GM23338 (cell line): Measurements from ENCODE around the gene SELPLG. TPM values are rescaled to one million over a fixed set of nuclear protein-coding genes. Genes with fewer than 3 reads are reported as not detected.

Experiments
- ATAC-seq: fragments of 200-7000 bp; cut with Tn5 transposase; 3 replicates; pipeline ENCODE4 v1.9.1; 2020
- DNase-seq: peaks from one replicate; pipeline ENCODE4 v3.0.0-alpha.2; 2015; ENCODE audit warnings: low spot score
- H2AFZ ChIP-seq: fragments of 200-600 bp; sonication (generic); 2 replicates; pipeline ENCODE4 v1.8.0; 2016; ENCODE audit warnings: antibody characterized with exemption, mild to moderate bottlenecking, moderate library complexity
- H3F3A ChIP-seq: fragments of 200-600 bp; sonication (generic); replicated peaks from 2 replicates; pipeline ENCODE4 v1.8.0; 2017; ENCODE audit warnings: antibody characterized with exemption, mixed run types, low read depth
- H3K27ac ChIP-seq: fragments of 200-600 bp; sonication (generic); 2 replicates; pipeline ENCODE4 v1.6.1; 2016; ENCODE audit warnings: low read depth
- H3K27me3 ChIP-seq: fragments of 200-600 bp; sonication (generic); 2 replicates; pipeline ENCODE4 v1.8.0; 2016; ENCODE audit warnings: mild to moderate bottlenecking, mixed run types, moderate library complexity; ENCODE audit not compliant: insufficient read depth
- H3K36me3 ChIP-seq: fragments of 200-600 bp; sonication (generic); 2 replicates; pipeline ENCODE4 v1.8.0; 2016; ENCODE audit warnings: mild to moderate bottlenecking; ENCODE audit not compliant: insufficient read depth
- H3K4me1 ChIP-seq: fragments of 200-600 bp; sonication (generic); 2 replicates; pipeline ENCODE4 v1.8.0; 2016; ENCODE audit warnings: mild to moderate bottlenecking, moderate library complexity; ENCODE audit not compliant: insufficient read depth
- H3K4me2 ChIP-seq: fragments of 200-600 bp; sonication (generic); 2 replicates; pipeline ENCODE4 v1.7.1; 2017; ENCODE audit warnings: mixed run types
- H3K4me3 ChIP-seq: fragments of 200-600 bp; sonication (generic); 2 replicates; pipeline ENCODE4 v1.6.1; 2016; ENCODE audit warnings: mixed run types
- H3K79me2 ChIP-seq: fragments of 200-600 bp; sonication (generic); replicated peaks from 2 replicates; pipeline ENCODE4 v1.8.0; 2017; ENCODE audit warnings: mild to moderate bottlenecking; ENCODE audit not compliant: insufficient read depth
- H3K9me2 ChIP-seq: fragments of 200-600 bp; sonication (generic); 2 replicates; pipeline ENCODE4 v1.8.0; 2017; ENCODE audit not compliant: insufficient read depth
- H4K20me1 ChIP-seq: fragments of 200-600 bp; sonication (generic); replicated peaks from 2 replicates; pipeline ENCODE4 v1.8.0; 2017; ENCODE audit warnings: mild to moderate bottlenecking; ENCODE audit not compliant: insufficient read depth
- H3K27ac Mint-ChIP-seq: 2 replicates; pipeline ENCODE4 v1.8.0; 2020; ENCODE audit warnings: inconsistent platforms, mild to moderate bottlenecking, moderate library complexity, mixed read lengths
- H3K27me3 Mint-ChIP-seq: 3 replicates; pipeline ENCODE4 v1.8.0; 2022; ENCODE audit warnings: low read depth, mild to moderate bottlenecking, moderate library complexity, mixed read lengths, inconsistent platforms; ENCODE audit not compliant: insufficient read depth, poor library complexity
- H3K36me3 Mint-ChIP-seq: 3 replicates; pipeline ENCODE4 v1.8.0; 2021; ENCODE audit warnings: low read depth, mild to moderate bottlenecking, inconsistent platforms, moderate library complexity, mixed read lengths
- H3K4me1 Mint-ChIP-seq: 3 replicates; pipeline ENCODE4 v1.8.0; 2020; ENCODE audit warnings: mild to moderate bottlenecking, inconsistent platforms, mixed read lengths
- H3K4me3 Mint-ChIP-seq: 3 replicates; pipeline ENCODE4 v1.8.0; 2021; ENCODE audit warnings: moderate library complexity, mild to moderate bottlenecking, inconsistent platforms, mixed read lengths
- H3K9me3 Mint-ChIP-seq: 3 replicates; pipeline ENCODE4 v1.8.0; 2020; ENCODE audit warnings: moderate library complexity, mild to moderate bottlenecking, inconsistent platforms, mixed read lengths
- CREB1 ChIP-seq: fragments of 250-450 bp; sonication (Bioruptor Pico); IDR thresholded peaks from 2 replicates; pipeline ENCODE4 v1.5.0; 2020; ENCODE audit warnings: low read depth, mild to moderate bottlenecking, moderate library complexity
- EZH2 ChIP-seq: fragments of 200-600 bp; sonication (generic); IDR thresholded peaks from one replicate; pipeline ENCODE4 v1.8.0; 2017; ENCODE audit warnings: antibody characterized with exemption, mild to moderate bottlenecking, low read depth; ENCODE audit not compliant: unreplicated experiment
- EZH2phosphoT487 ChIP-seq: fragments of 200-600 bp; sonication (generic); IDR thresholded peaks from one replicate; pipeline ENCODE4 v1.8.1; 2018; ENCODE audit warnings: antibody characterized with exemption; ENCODE audit not compliant: unreplicated experiment
- POLR2AphosphoS5 ChIP-seq: IDR thresholded peaks from 2 replicates; pipeline ENCODE4 v1.6.1; 2016; ENCODE audit warnings: antibody characterized with exemption, low read depth
- STAT1 ChIP-seq: IDR thresholded peaks from one replicate; pipeline ENCODE4 v1.6.1; 2016; ENCODE audit warnings: antibody characterized with exemption; ENCODE audit not compliant: unreplicated experiment
- ZNF114 ChIP-seq: fragments of 250-450 bp; sonication (Bioruptor Pico); IDR thresholded peaks from 2 replicates; pipeline ENCODE4 v1.5.0; 2020; ENCODE audit warnings: mild to moderate bottlenecking, moderate library complexity
- ZNF331 ChIP-seq: fragments of 250-450 bp; sonication (Bioruptor Pico); IDR thresholded peaks from 2 replicates; pipeline ENCODE4 v1.5.0; 2020; ENCODE audit warnings: low read depth, mild to moderate bottlenecking, moderate library complexity
- polyA plus RNA-seq: library from polyadenylated mRNA; unstranded; fragments of >200 nt; fragmentation: Nextera tagmentation; extraction: Ambion mirVana; gene quantifications from 2 replicates; pipeline ENCODE4 v1.2.1, GENCODE V29; 2016
- total RNA-seq: library from RNA; depleted of rRNA; stranded (reverse); fragments of >200 nt; shearing (Covaris generic); gene quantifications from 2 replicates; pipeline ENCODE4 v1.2.3, GENCODE V29; 2014
- TF ChIP-seq, protein P1 (sequence below): fragments of 250-450 bp; sonication (Bioruptor Pico); IDR thresholded peaks from 2 replicates; pipeline ENCODE4 v1.5.0; 2020; ENCODE audit warnings: mild to moderate bottlenecking, moderate library complexity
- TF ChIP-seq, protein P2 (sequence below): IDR thresholded peaks from 2 replicates; pipeline ENCODE4 v1.6.1; 2016; ENCODE audit warnings: antibody characterized with exemption
- TF ChIP-seq, protein P3 (sequence below): IDR thresholded peaks from one replicate; pipeline ENCODE4 v1.6.1; 2018; ENCODE audit warnings: antibody characterized with exemption; ENCODE audit not compliant: unreplicated experiment

SELPLG gene
- total and polyA plus RNA-seq, 2 experiments from 2014 or later, result 0.16 to 0.56 TPM

DNA sequence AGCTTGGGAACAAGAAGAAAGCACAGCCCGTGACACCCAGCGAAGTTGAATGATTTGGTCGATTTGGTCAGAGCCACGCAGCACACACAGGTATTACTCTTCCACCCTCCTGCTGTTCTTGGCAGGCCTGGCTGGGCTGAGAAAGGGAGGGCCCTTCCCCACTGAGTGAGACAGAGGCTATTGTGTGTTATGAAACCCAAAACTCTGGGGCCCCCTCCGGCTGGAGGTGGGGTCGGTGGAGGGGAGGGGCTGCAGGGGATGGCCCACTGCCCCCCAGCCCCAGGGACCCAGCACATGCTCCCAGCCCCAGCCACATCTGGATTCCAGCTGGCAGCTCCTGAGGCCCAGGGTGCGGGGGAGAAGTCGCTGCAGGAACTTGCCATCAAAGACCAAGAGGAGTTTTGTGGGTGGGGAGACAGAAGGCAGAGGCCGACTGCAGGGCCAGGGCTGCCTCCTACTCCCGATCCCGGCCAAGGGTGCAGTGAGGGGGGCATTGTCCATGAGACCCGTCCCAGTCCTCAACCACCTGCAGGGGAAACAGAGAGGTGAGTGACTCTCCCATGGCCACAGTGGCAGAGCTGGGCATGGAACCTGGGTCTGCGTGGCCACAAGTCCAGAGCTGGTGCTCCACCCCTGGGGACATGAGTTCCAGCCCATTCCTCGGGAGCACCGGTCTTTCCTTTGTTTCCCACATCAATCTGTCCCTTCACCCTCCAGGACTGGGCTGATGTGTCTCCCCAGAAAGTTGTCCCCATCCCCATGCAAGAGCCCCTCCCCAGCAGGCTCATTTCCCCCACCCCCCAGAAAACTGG lies 44.5 kb downstream of the SELPLG start (continued):
- TF ChIP-seq, protein P1, sequence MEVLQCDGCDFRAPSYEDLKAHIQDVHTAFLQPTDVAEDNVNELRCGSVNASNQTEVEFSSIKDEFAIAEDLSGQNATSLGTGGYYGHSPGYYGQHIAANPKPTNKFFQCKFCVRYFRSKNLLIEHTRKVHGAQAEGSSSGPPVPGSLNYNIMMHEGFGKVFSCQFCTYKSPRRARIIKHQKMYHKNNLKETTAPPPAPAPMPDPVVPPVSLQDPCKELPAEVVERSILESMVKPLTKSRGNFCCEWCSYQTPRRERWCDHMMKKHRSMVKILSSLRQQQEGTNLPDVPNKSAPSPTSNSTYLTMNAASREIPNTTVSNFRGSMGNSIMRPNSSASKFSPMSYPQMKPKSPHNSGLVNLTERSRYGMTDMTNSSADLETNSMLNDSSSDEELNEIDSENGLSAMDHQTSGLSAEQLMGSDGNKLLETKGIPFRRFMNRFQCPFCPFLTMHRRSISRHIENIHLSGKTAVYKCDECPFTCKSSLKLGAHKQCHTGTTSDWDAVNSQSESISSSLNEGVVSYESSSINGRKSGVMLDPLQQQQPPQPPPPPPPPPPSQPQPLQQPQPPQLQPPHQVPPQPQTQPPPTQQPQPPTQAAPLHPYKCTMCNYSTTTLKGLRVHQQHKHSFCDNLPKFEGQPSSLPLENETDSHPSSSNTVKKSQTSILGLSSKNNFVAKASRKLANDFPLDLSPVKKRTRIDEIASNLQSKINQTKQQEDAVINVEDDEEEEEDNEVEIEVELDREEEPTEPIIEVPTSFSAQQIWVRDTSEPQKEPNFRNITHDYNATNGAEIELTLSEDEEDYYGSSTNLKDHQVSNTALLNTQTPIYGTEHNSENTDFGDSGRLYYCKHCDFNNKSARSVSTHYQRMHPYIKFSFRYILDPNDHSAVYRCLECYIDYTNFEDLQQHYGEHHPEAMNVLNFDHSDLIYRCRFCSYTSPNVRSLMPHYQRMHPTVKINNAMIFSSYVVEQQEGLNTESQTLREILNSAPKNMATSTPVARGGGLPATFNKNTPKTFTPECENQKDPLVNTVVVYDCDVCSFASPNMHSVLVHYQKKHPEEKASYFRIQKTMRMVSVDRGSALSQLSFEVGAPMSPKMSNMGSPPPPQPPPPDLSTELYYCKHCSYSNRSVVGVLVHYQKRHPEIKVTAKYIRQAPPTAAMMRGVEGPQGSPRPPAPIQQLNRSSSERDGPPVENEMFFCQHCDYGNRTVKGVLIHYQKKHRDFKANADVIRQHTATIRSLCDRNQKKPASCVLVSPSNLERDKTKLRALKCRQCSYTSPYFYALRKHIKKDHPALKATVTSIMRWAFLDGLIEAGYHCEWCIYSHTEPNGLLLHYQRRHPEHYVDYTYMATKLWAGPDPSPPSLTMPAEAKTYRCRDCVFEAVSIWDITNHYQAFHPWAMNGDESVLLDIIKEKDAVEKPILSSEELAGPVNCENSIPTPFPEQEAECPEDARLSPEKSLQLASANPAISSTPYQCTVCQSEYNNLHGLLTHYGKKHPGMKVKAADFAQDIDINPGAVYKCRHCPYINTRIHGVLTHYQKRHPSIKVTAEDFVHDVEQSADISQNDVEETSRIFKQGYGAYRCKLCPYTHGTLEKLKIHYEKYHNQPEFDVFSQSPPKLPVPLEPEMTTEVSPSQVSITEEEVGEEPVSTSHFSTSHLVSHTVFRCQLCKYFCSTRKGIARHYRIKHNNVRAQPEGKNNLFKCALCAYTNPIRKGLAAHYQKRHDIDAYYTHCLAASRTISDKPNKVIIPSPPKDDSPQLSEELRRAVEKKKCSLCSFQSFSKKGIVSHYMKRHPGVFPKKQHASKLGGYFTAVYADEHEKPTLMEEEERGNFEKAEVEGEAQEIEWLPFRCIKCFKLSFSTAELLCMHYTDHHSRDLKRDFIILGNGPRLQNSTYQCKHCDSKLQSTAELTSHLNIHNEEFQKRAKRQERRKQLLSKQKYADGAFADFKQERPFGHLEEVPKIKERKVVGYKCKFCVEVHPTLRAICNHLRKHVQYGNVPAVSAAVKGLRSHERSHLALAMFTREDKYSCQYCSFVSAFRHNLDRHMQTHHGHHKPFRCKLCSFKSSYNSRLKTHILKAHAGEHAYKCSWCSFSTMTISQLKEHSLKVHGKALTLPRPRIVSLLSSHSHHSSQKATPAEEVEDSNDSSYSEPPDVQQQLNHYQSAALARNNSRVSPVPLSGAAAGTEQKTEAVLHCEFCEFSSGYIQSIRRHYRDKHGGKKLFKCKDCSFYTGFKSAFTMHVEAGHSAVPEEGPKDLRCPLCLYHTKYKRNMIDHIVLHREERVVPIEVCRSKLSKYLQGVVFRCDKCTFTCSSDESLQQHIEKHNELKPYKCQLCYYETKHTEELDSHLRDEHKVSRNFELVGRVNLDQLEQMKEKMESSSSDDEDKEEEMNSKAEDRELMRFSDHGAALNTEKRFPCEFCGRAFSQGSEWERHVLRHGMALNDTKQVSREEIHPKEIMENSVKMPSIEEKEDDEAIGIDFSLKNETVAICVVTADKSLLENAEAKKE (CRISPR knock-in tag), result no peak
- no peak for TF ChIP-seq EZH2phosphoT487

DNA sequence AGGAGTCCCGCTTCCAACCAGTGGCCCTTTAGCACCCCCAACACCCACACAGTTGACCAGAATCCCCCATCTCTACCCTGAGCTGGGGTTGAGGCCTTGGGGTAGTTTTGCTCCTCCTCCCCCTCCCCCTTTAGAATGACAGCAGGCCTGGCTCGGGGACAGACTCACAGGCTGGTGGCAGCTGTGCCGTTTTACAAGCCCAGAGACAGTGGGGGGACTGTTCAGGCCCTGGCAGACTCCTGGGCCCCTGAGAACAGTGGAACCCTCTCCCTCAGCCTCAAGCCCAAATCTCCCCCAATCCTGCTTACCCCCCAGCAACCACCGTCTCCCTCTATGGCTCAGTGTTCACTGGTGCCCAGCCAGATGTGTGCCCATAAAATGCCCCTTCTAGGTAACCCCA lies 45.9 kb downstream of the SELPLG start:
- Mint-ChIP-seq H3K36me3 (no peaks in the 10 kb centered on the region), H3K9me3 (no peaks in the 10 kb centered on the region), H3K4me3 (no peak overlapping the region), H3K27ac (no peak overlapping the region), H3K27me3 (peaks cover 6% of the 10 kb centered on the region), H3K4me1 (peaks cover 22% of the 10 kb centered on the region)
- Histone ChIP-seq H3F3A (no peaks in the 10 kb centered on the region), H4K20me1 (no peaks in the 10 kb centered on the region), H3K79me2 (no peaks in the 10 kb centered on the region), H3K36me3 (no peaks in the 10 kb centered on the region), H3K4me3 (no peak overlapping the region), H3K27ac (no peak overlapping the region), H2AFZ (no peak overlapping the region), H3K4me1 (no peaks in the 10 kb centered on the region; the same call in 1 of the 2 replicates), H3K9me2 (no peaks in the 10 kb centered on the region), H3K27me3 (no peaks in the 10 kb centered on the region), H3K4me2 (no peak overlapping the region)
- DNase-seq (no peak), ATAC-seq (no peak)
- TF ChIP-seq, protein P2, sequence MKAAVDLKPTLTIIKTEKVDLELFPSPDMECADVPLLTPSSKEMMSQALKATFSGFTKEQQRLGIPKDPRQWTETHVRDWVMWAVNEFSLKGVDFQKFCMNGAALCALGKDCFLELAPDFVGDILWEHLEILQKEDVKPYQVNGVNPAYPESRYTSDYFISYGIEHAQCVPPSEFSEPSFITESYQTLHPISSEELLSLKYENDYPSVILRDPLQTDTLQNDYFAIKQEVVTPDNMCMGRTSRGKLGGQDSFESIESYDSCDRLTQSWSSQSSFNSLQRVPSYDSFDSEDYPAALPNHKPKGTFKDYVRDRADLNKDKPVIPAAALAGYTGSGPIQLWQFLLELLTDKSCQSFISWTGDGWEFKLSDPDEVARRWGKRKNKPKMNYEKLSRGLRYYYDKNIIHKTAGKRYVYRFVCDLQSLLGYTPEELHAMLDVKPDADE, result no peak
- TF ChIP-seq EZH2 (no peak), CREB1 (CRISPR knock-in tag) (no peak), ZNF331 (CRISPR knock-in tag) (no peak), POLR2AphosphoS5 (no peak), STAT1 (no peak), EZH2phosphoT487 (no peak), ZNF114 (CRISPR knock-in tag) (no peak)
- TF ChIP-seq, protein P3, sequence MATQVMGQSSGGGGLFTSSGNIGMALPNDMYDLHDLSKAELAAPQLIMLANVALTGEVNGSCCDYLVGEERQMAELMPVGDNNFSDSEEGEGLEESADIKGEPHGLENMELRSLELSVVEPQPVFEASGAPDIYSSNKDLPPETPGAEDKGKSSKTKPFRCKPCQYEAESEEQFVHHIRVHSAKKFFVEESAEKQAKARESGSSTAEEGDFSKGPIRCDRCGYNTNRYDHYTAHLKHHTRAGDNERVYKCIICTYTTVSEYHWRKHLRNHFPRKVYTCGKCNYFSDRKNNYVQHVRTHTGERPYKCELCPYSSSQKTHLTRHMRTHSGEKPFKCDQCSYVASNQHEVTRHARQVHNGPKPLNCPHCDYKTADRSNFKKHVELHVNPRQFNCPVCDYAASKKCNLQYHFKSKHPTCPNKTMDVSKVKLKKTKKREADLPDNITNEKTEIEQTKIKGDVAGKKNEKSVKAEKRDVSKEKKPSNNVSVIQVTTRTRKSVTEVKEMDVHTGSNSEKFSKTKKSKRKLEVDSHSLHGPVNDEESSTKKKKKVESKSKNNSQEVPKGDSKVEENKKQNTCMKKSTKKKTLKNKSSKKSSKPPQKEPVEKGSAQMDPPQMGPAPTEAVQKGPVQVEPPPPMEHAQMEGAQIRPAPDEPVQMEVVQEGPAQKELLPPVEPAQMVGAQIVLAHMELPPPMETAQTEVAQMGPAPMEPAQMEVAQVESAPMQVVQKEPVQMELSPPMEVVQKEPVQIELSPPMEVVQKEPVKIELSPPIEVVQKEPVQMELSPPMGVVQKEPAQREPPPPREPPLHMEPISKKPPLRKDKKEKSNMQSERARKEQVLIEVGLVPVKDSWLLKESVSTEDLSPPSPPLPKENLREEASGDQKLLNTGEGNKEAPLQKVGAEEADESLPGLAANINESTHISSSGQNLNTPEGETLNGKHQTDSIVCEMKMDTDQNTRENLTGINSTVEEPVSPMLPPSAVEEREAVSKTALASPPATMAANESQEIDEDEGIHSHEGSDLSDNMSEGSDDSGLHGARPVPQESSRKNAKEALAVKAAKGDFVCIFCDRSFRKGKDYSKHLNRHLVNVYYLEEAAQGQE, result no peak
